HG02678 (cell line): Measurements from ENCODE around the gene COG1.
"Not testable (repeated sequence)": the region's sequence is repeated elsewhere in the genome, so short reads cannot be mapped to it uniquely, and the experiment has no call there.

ENCODE experiments used
- ATAC-seq: cut with Tn5 transposase; IDR thresholded peaks from one replicate; pipeline ENCODE4 v1.9.1; 2021; ENCODE audit warnings: mild to moderate bottlenecking, moderate library complexity; ENCODE audit not compliant: unreplicated experiment

COG1 gene

GRCh38 chr17:73192894-73193701, at the start of gene COG1:
TSS of gene COG1 (plus strand) at chr17:73193055. CDS start at chr17:73193070, 15 bp downstream.
- peak; percentile 77 for ATAC-seq

- not testable (repeated sequence) for ATAC-seq
Measured at GRCh38 chr17:73144209-73144608, 48.6 kb upstream of the COG1 start.

GRCh38 chr17:73145641-73146040, 47.2 kb upstream of the COG1 start:
- no peak for ATAC-seq

GRCh38 chr17:73147791-73148190, 45.1 kb upstream of the COG1 start:
- not testable (repeated sequence) for ATAC-seq

GRCh38 chr17:73148540-73149334, 44.1 kb upstream of the COG1 start:
- no peak for ATAC-seq

- not testable (repeated sequence) for ATAC-seq
Measured at GRCh38 chr17:73150622-73151300, 42.1 kb upstream of the COG1 start.

- no peak for ATAC-seq
Measured at GRCh38 chr17:73151916-73152632, 40.8 kb upstream of the COG1 start.

- ATAC-seq: no peak
Measured at GRCh38 chr17:73155410-73156165, 37.3 kb upstream of the COG1 start.

- ATAC-seq: peak; percentile 67
Measured at GRCh38 chr17:73156166-73156840, 36.6 kb upstream of the COG1 start.

- peak; percentile 58 for ATAC-seq
Measured at GRCh38 chr17:73156887-73157520, 35.9 kb upstream of the COG1 start.

GRCh38 chr17:73157521-73157890, 35.3 kb upstream of the COG1 start:
- no peak for ATAC-seq

- ATAC-seq: no peak
Measured at GRCh38 chr17:73158133-73158532, 34.7 kb upstream of the COG1 start.

GRCh38 chr17:73160980-73161630, 31.8 kb upstream of the COG1 start:
- ATAC-seq: no peak

GRCh38 chr17:73163043-73163442, 29.8 kb upstream of the COG1 start:
- ATAC-seq: no peak

GRCh38 chr17:73165616-73166404, 27.0 kb upstream of the COG1 start:
- no peak for ATAC-seq

- ATAC-seq: peak; percentile 50
Measured at GRCh38 chr17:73166731-73167581, 25.9 kb upstream of the COG1 start.

GRCh38 chr17:73168667-73169066, 24.2 kb upstream of the COG1 start:
- ATAC-seq: no peak
